ENCODE data around the gene HELZ2. TPM values are rescaled to one million over a fixed set of nuclear protein-coding genes. Genes with fewer than 3 reads are reported as not detected.
A peak's percentile ranks its signal among the peaks of the same experiment; 100 is the strongest.

The HELZ2 gene
- polyA plus RNA-seq, 1 of the 3 experiments (the other 2 are of a cell fraction): 7.6 TPM

- no peak for TF ChIP-seq EP300 (IDR thresholded peaks at IDR 0.05; ENCODE audit: borderline replicate concordance in 1 of 2, low read depth in 1 of 2, low read length in 1 of 2)
These were observed 39.6 kb downstream of the HELZ2 start (continued) for GRCh38 chr20:63534427-63534830.

DNA sequence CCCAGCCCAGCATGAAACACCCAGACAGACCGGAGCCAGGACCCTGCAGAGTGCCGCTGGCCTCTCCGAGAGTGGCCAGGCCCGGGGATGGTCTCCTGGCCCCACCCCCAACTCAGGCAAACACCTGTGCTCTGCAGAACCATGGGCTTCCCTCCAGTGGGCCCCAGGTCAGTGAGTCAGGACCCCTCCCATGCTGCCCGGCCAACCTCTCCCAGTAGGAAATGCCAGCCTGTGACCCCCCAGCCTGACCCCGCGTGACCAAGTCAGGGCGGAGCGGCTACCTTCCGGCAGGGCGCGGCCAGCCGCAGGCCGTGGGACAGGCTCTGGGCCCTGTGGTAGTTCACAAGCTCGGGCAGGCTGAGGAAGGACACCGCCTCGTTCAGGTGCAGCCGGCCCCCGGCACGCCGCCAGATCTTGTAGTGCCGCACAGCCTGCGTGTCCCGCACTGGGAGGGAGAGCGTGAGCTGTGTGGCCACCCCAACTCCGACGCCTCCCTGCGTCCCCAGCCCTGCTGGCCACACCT, 40.1 kb downstream of the HELZ2 start:
- Histone ChIP-seq H4K20me1 (ENCODE audit: insufficient read depth) (no peaks in the 10 kb centered on the region), H2AFZ (ENCODE audit: low read depth) (no peak overlapping the region), H3K9me3 (no peaks in the 10 kb centered on the region), H3K27ac (ENCODE audit: low read depth in 2 of 2, low read length in 1 of 2) (no peak overlapping the region), H3K9me2 (no peaks in the 10 kb centered on the region), H3K27me3 (ENCODE audit: insufficient read depth) (no peaks in the 10 kb centered on the region), H3K9ac (no peak overlapping the region), H3K79me2 (ENCODE audit: insufficient read depth) (no peaks in the 10 kb centered on the region), H3K36me3 (replicated peaks in 1 of 2; ENCODE audit: control insufficient read depth in 1 of 2, insufficient read depth in 2 of 2, low read length in 1 of 2) (no peaks in the 10 kb centered on the region), H3K4me3 (ENCODE audit: low read depth in 2 of 2, low read length in 1 of 2) (no peak overlapping the region), H3F3A (replicated peaks; ENCODE audit: insufficient read depth) (no peaks in the 10 kb centered on the region), H3K4me2 (no peak overlapping the region), H3K4me1 (ENCODE audit: control insufficient read depth in 1 of 2, insufficient read depth in 2 of 2, low read depth in 1 of 2, low read length in 1 of 2) (peaks cover 0 to 21% of the 10 kb centered on the region in 2 experiments; a peak in 1 of 4 replicates)
- DNase-seq: peak; percentile 23
- CTCF ChIA-PET: interaction anchor here (1.8 kb wide), 1 partner anchor 440 kb away, joined by 5 read pairs; no protein-coding TSS in a partner anchor
- WGBS (ENCODE audit: low lambda C conversion rate): 89% methylated on average over 16 of the region's 28 CpGs
- TF ChIP-seq RFX5 (IDR thresholded peaks at IDR 0.05; ENCODE audit: low read length) (no peak), FOXM1 (IDR thresholded peaks at IDR 0.05; ENCODE audit: low read depth) (no peak), SIN3A (IDR thresholded peaks at IDR 0.05; ENCODE audit: borderline replicate concordance, low read depth, low read length) (no peak), REST (IDR thresholded peaks at IDR 0.05; ENCODE audit: low read depth, low read length) (no peak), RAD21 (IDR thresholded peaks at IDR 0.05; ENCODE audit: low read length) (no peak), RCOR1 (IDR thresholded peaks at IDR 0.05; ENCODE audit: low read length) (no peak), CHD2 (IDR thresholded peaks at IDR 0.05; ENCODE audit: low read length, partially characterized antibody) (no peak), MXI1 (IDR thresholded peaks at IDR 0.05; ENCODE audit: low read depth, low read length) (no peak), JUND (IDR thresholded peaks at IDR 0.05) (no peak)
- POLR2A ChIA-PET: interaction anchor here (1.2 to 1.7 kb wide), 2 partner anchors 11 to 13 kb away, joined by 3 to 5 read pairs; partner anchors contain the start of gene PPDPF

- ChIA-PET POLR2A (no interaction called here), CTCF (no interaction called here)
- 77% methylated on average over 6 of the region's 14 CpGs for WGBS (ENCODE audit: low lambda C conversion rate)
- no peak for TF ChIP-seq JUND (IDR thresholded peaks at IDR 0.05)
- no peak for TF ChIP-seq IRF3 (IDR thresholded peaks at IDR 0.05; ENCODE audit: low read depth, low read length)
- no peak for TF ChIP-seq RCOR1 (IDR thresholded peaks at IDR 0.05; ENCODE audit: low read length)
- TF ChIP-seq MAX (IDR thresholded peaks at IDR 0.05; ENCODE audit: low read depth): no peak
- no peak for TF ChIP-seq TEAD4 (IDR thresholded peaks at IDR 0.05; ENCODE audit: borderline replicate concordance, insufficient read depth)
- no peak for TF ChIP-seq TCF12 (IDR thresholded peaks at IDR 0.05)
- no peak for TF ChIP-seq NFIC (IDR thresholded peaks at IDR 0.05; ENCODE audit: borderline replicate concordance)
- no peak for TF ChIP-seq TAF1 (IDR thresholded peaks at IDR 0.05; ENCODE audit: borderline replicate concordance, low read depth, low read length)
- TF ChIP-seq, protein P1, sequence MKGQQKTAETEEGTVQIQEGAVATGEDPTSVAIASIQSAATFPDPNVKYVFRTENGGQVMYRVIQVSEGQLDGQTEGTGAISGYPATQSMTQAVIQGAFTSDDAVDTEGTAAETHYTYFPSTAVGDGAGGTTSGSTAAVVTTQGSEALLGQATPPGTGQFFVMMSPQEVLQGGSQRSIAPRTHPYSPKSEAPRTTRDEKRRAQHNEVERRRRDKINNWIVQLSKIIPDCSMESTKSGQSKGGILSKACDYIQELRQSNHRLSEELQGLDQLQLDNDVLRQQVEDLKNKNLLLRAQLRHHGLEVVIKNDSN (IDR thresholded peaks at IDR 0.05; ENCODE audit: borderline replicate concordance, low read depth): no peak
- TF ChIP-seq EP300 (IDR thresholded peaks at IDR 0.05; ENCODE audit: borderline replicate concordance in 1 of 2, low read depth in 1 of 2, low read length in 1 of 2): no peak
- no peak for TF ChIP-seq MEF2A (IDR thresholded peaks at IDR 0.05; ENCODE audit: borderline replicate concordance, low read depth)
- TF ChIP-seq RAD21 (IDR thresholded peaks at IDR 0.05; ENCODE audit: low read length): no peak
- no peak for TF ChIP-seq YY1 (IDR thresholded peaks at IDR 0.05; ENCODE audit: low read depth)
- TF ChIP-seq SMC3 (IDR thresholded peaks at IDR 0.05; ENCODE audit: low read depth, low read length): no peak
- TF ChIP-seq GABPA (IDR thresholded peaks at IDR 0.05; ENCODE audit: low read depth): no peak
- TF ChIP-seq POLR2AphosphoS5 (IDR thresholded peaks at IDR 0.05; ENCODE audit: low read depth, low read length): no peak
- no peak for TF ChIP-seq RFX5 (IDR thresholded peaks at IDR 0.05; ENCODE audit: low read length)
These were observed 40.7 kb downstream of the HELZ2 start for GRCh38 chr20:63533388-63533787.

More at GRCh38 chr20:63533388-63533787, 40.7 kb downstream of the HELZ2 start:
- no peaks in the 10 kb centered on the region for H3F3A ChIP-seq (replicated peaks; ENCODE audit: insufficient read depth)
- no peak overlapping the region for H3K27ac ChIP-seq (ENCODE audit: low read depth in 2 of 2, low read length in 1 of 2)
- no peak for DNase-seq
- no peaks in the 10 kb centered on the region for H3K27me3 ChIP-seq (ENCODE audit: insufficient read depth)
- H3K4me1 ChIP-seq (ENCODE audit: control insufficient read depth in 1 of 2, insufficient read depth in 2 of 2, low read depth in 1 of 2, low read length in 1 of 2): peaks cover 0 to 21% of the 10 kb centered on the region in 2 experiments; a peak in 1 of 4 replicates
- no peaks in the 10 kb centered on the region for H3K9me2 ChIP-seq
- H2AFZ ChIP-seq (ENCODE audit: low read depth): no peak overlapping the region
- no peaks in the 10 kb centered on the region for H4K20me1 ChIP-seq (ENCODE audit: insufficient read depth)
- no peak overlapping the region for H3K9ac ChIP-seq
- H3K79me2 ChIP-seq (ENCODE audit: insufficient read depth): no peaks in the 10 kb centered on the region
- no peak overlapping the region for H3K4me3 ChIP-seq (ENCODE audit: low read depth in 2 of 2, low read length in 1 of 2)
- H3K9me3 ChIP-seq: no peaks in the 10 kb centered on the region
- H3K4me2 ChIP-seq: no peak overlapping the region
- no peaks in the 10 kb centered on the region for H3K36me3 ChIP-seq (replicated peaks in 1 of 2; ENCODE audit: control insufficient read depth in 1 of 2, insufficient read depth in 2 of 2, low read length in 1 of 2)

All from SK-N-SH (cell line).